ENCODE data around the gene DYNLT2. TPM values are rescaled to one million over a fixed set of nuclear protein-coding genes. Genes with fewer than 3 reads are reported as not detected.
A peak's percentile ranks its signal among the peaks of the same experiment; 100 is the strongest.

Gene DYNLT2
- total RNA-seq, 4 donors from 2014 or later, result 3.9 to 6.0 (median 4.0) TPM

DNA sequence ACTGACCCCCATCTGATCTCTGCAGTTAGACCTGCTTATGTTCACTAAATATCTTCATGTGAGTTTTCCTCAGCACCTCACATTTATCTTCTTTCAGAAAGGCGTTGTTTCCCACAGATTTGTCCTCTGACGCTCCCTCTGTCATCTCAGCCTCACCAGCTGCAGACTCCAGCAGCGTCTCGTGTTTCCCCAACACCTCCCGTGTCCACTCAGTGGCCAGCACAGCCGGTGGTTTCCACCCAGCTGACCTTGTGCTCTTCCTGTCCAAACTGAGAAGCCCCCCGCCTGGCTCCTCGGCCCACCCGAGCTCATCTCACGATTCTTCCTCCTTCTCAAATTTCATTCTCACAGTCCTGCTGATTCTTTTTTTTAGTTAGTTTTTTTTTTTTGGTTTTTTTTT is 12.5 kb upstream of the DYNLT2 start:
- TF ChIP-seq POLR2A (IDR thresholded peaks at IDR 0.05), result no peak
- TF ChIP-seq, protein P1, sequence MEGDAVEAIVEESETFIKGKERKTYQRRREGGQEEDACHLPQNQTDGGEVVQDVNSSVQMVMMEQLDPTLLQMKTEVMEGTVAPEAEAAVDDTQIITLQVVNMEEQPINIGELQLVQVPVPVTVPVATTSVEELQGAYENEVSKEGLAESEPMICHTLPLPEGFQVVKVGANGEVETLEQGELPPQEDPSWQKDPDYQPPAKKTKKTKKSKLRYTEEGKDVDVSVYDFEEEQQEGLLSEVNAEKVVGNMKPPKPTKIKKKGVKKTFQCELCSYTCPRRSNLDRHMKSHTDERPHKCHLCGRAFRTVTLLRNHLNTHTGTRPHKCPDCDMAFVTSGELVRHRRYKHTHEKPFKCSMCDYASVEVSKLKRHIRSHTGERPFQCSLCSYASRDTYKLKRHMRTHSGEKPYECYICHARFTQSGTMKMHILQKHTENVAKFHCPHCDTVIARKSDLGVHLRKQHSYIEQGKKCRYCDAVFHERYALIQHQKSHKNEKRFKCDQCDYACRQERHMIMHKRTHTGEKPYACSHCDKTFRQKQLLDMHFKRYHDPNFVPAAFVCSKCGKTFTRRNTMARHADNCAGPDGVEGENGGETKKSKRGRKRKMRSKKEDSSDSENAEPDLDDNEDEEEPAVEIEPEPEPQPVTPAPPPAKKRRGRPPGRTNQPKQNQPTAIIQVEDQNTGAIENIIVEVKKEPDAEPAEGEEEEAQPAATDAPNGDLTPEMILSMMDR (IDR thresholded peaks at IDR 0.05), result no peak
- DNase-seq, result no peak
- peaks cover 0 to 76% (median 0%) of the 10 kb centered on the region in 3 donors for H3K36me3 ChIP-seq
- H3K27me3 ChIP-seq, result no peaks in the 10 kb centered on the region
- H3K4me1 ChIP-seq, result no peaks in the 10 kb centered on the region
- H3K9me3 ChIP-seq, result no peaks in the 10 kb centered on the region
- H3K4me3 ChIP-seq, result no peak overlapping the region
- no peak overlapping the region for H3K27ac ChIP-seq

DNA sequence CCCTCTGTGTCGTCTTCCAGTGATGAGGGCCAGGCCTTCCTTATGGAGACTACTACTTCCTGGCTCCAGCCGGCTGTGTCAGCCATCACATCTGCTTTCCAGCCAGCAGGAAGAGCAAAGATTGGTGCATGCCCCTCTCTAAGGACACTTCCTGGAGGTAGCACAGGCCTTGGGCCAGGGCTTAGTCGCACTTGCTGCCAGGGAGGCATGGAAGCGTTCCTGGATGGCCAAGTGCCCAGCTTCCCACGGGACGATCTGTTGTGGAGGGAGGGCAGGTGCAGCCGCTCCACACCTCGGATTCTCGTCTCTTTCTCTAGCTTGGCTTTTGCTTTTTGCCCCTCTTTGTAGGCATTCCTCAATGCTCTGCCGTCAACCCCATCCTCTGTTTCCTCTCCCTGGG is 11.9 kb upstream of the DYNLT2 start:
- Histone ChIP-seq H3K9me3 (no peaks in the 10 kb centered on the region), H3K4me3 (no peak overlapping the region), H3K27ac (no peak overlapping the region), H3K36me3 (peaks cover 0 to 76% (median 0%) of the 10 kb centered on the region in 3 donors), H3K4me1 (no peaks in the 10 kb centered on the region), H3K27me3 (no peaks in the 10 kb centered on the region)
- no peak for DNase-seq
- TF ChIP-seq, protein P1 (IDR thresholded peaks at IDR 0.05), result no peak
- TF ChIP-seq POLR2A (IDR thresholded peaks at IDR 0.05), result no peak

DNA sequence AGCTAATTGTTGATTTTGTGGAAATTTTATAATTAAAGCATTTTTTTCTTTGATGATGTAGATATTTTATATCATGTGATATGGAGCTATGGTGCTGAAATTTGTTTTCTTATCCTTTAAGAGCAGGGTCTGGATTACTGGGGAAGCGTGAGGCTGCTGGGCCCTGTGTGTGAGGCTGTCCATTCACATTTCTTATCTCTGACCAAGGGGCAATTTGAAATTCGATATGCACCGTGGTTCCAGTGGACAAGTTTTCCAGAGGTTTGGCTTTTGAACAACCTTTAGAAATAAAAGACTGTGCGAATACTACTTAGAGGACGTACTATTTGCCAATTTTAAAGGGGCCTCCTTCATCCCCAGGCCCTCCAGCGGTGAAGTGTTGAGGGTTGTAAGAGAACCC is 3.8 kb upstream of the DYNLT2 start:
- no peaks in the 10 kb centered on the region for H3K9me3 ChIP-seq
- H3K27ac ChIP-seq, result no peak overlapping the region
- peaks cover 0 to 38% (median 0%) of the 10 kb centered on the region in 3 donors for H3K36me3 ChIP-seq
- H3K27me3 ChIP-seq, result no peaks in the 10 kb centered on the region
- no peak for TF ChIP-seq POLR2A (IDR thresholded peaks at IDR 0.05)
- TF ChIP-seq, protein P1 (IDR thresholded peaks at IDR 0.05), result no peak
- DNase-seq, result no peak
- H3K4me1 ChIP-seq, result peaks cover 0 to 13% (median 2%) of the 10 kb centered on the region in 4 donors
- H3K4me3 ChIP-seq, result no peak overlapping the region

DNA sequence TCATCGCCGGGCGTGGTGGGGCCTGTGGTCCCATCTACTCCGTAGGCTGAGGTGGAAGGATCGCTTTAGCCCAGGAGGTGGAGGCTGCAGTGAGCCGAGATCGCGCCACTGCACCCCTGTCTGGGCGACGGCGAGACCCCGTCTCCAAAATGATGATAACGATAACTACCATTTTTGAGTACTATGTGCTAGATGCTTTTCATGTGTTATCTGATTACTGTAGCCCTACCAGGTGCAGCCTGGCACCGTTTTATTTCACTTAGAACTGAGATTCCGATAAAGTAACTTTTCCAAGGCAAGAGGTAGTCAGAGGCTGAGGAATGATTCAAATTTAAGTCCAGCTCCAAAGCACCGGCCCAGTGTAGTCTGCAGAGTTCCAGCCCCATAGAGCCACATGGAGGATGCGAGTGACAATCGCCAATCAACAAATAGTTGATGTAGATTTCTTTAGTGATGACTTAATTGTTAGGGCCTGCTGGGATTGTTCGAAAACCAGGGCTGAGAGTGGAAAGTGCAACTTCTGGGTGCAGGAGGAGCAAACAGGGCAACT is 777 bp upstream of the DYNLT2 start:
- TF ChIP-seq POLR2A (IDR thresholded peaks at IDR 0.05), result no peak
- TF ChIP-seq, protein P1 (IDR thresholded peaks at IDR 0.05), result no peak
- DNase-seq, result no peak
- peak overlapping the region; percentile 91 to 97 (median 94) for H3K27ac ChIP-seq

DNA sequence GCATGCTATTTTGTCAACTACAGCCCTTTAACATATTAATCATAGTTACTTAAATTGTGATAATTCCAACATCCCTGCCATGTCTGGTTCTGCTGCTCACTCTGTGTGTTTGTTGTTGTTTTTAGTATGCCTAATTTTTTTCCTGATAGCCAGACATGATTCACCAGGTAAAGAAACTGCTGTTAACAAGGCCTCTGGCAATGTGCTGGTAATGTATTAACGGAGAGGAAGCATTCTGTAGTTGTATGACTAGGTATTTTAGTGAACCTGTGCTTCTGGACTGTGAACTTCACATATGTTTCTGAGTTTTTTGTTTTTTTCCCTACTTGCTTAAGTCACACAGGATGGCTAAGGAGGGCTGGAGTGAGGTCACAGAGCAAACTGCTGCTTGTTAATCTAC is 4.8 kb downstream of the DYNLT2 start:
- no peak for TF ChIP-seq POLR2A (IDR thresholded peaks at IDR 0.05)
- TF ChIP-seq, protein P1 (IDR thresholded peaks at IDR 0.05), result no peak
- H3K4me1 ChIP-seq, result peaks cover 0 to 10% (median 2%) of the 10 kb centered on the region in 4 donors
- no peaks in the 10 kb centered on the region for H3K9me3 ChIP-seq
- no peak for DNase-seq
- H3K27me3 ChIP-seq, result no peaks in the 10 kb centered on the region
- no peak overlapping the region for H3K27ac ChIP-seq
- no peak overlapping the region for H3K4me3 ChIP-seq
- no peaks in the 10 kb centered on the region for H3K36me3 ChIP-seq

More for the DNA sequence above, 777 bp upstream of the DYNLT2 start:
- peak overlapping the region; percentile 74 to 89 (median 82) for H3K4me3 ChIP-seq
- H3K4me1 ChIP-seq, result peaks cover 0 to 17% (median 2%) of the 10 kb centered on the region in 4 donors
- no peaks in the 10 kb centered on the region for H3K27me3 ChIP-seq
- no peaks in the 10 kb centered on the region for H3K9me3 ChIP-seq
- peaks cover 0 to 9% (median 0%) of the 10 kb centered on the region in 3 donors for H3K36me3 ChIP-seq

All from Peyer's patch (tissue), 4 donors.